Nephron progenitor cell (in vitro differentiated cells): ENCODE data around the gene POU3F2.

Experiments used
- DNase-seq: peaks from one replicate; pipeline ENCODE4 v3.0.0; 2021
- H3K27ac Mint-ChIP-seq: 2 replicates; pipeline ENCODE4 v1.8.0; 2021; ENCODE audit warnings: mild to moderate bottlenecking, moderate library complexity, mixed read lengths
- H3K27me3 Mint-ChIP-seq: 2 replicates; pipeline ENCODE4 v1.8.0; 2021; ENCODE audit warnings: mild to moderate bottlenecking, low read depth, mixed read lengths; ENCODE audit not compliant: poor library complexity
- H3K36me3 Mint-ChIP-seq: 2 replicates; pipeline ENCODE4 v1.8.0; 2021; ENCODE audit warnings: low read depth, mixed read lengths
- H3K4me1 Mint-ChIP-seq: 2 replicates; pipeline ENCODE4 v1.8.0; 2021; ENCODE audit warnings: mixed read lengths
- H3K4me3 Mint-ChIP-seq: 2 replicates; pipeline ENCODE4 v1.8.0; 2021; ENCODE audit warnings: mild to moderate bottlenecking, moderate library complexity, mixed read lengths
- H3K9me3 Mint-ChIP-seq: 2 replicates; pipeline ENCODE4 v1.8.0; 2021; ENCODE audit warnings: mild to moderate bottlenecking, moderate library complexity, mixed read lengths
- TF ChIP-seq, protein P1 (sequence below): fragments of 200-600 bp; sonication (generic); IDR thresholded peaks from 2 replicates; pipeline ENCODE4 v1.5.0; 2021; ENCODE audit warnings: antibody characterized with exemption

POU3F2 gene

DNA sequence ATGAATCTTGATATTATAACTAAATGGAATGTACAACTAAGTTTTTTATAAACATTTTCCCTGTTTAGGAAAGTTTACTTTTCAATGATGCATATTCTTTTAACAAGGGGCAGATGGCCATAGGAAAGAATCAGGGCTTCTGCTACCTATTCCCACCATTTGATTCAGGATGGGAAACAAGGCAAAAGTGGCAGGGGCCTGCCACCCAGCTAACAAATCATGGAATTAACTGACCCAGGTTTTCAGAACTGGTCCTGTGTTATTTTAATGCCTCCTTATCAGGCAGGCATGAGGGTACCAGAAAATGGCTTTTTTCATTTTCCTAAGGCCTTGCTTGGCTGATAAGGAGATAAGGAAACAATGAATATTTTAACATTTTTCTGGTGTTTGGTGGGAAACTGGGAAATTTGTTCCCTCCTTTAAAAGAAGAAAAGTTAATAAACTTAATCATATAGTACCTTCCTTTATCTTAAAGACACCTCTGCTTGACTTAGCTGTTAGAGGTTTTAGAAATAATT, 6.7 kb downstream of the POU3F2 start:
- peaks cover 76% of the 10 kb centered on the region for H3K4me1 Mint-ChIP-seq
- no peak overlapping the region for H3K4me3 Mint-ChIP-seq
- peaks cover 94% of the 10 kb centered on the region for H3K27me3 Mint-ChIP-seq
- no peak for DNase-seq
- TF ChIP-seq, protein P1, sequence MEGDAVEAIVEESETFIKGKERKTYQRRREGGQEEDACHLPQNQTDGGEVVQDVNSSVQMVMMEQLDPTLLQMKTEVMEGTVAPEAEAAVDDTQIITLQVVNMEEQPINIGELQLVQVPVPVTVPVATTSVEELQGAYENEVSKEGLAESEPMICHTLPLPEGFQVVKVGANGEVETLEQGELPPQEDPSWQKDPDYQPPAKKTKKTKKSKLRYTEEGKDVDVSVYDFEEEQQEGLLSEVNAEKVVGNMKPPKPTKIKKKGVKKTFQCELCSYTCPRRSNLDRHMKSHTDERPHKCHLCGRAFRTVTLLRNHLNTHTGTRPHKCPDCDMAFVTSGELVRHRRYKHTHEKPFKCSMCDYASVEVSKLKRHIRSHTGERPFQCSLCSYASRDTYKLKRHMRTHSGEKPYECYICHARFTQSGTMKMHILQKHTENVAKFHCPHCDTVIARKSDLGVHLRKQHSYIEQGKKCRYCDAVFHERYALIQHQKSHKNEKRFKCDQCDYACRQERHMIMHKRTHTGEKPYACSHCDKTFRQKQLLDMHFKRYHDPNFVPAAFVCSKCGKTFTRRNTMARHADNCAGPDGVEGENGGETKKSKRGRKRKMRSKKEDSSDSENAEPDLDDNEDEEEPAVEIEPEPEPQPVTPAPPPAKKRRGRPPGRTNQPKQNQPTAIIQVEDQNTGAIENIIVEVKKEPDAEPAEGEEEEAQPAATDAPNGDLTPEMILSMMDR, result no peak
- no peak overlapping the region for H3K27ac Mint-ChIP-seq
- H3K9me3 Mint-ChIP-seq, result no peaks in the 10 kb centered on the region
- no peaks in the 10 kb centered on the region for H3K36me3 Mint-ChIP-seq

DNA sequence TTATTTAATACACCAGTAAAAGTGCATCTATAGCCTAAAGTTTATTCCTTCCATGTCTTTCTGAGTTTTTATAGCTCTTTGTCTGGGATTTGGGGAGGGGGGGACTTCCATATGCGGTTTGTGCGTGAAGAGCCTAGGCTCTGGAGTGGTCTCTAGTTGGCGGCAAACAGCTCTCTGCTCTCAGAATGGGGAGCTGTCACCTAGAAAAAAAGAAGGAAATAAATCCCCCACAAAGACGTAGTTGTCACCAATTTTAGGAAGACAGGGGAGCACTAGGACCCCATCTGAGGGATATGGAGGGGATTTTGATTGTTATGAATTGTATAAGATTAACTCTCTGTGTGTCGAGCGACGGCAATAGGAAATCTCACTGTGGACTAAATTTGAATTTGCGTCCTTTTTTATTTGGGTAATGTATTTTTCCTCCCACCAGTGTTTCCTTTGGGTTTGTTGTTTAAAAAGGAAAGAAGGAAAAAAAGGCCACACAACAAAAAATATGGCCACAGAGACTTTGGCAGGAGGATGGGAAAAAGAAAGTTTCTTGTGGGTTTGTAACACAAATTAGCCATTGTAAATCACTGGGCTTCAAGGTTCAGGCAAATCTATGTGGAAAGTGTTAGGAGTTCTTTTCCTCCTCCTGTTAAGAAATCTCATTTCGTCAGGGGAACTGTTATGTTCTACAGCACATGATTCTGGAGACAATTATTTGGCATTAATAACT, 7.4 kb downstream of the POU3F2 start:
- H3K36me3 Mint-ChIP-seq, result no peaks in the 10 kb centered on the region
- DNase-seq, result no peak

DNA sequence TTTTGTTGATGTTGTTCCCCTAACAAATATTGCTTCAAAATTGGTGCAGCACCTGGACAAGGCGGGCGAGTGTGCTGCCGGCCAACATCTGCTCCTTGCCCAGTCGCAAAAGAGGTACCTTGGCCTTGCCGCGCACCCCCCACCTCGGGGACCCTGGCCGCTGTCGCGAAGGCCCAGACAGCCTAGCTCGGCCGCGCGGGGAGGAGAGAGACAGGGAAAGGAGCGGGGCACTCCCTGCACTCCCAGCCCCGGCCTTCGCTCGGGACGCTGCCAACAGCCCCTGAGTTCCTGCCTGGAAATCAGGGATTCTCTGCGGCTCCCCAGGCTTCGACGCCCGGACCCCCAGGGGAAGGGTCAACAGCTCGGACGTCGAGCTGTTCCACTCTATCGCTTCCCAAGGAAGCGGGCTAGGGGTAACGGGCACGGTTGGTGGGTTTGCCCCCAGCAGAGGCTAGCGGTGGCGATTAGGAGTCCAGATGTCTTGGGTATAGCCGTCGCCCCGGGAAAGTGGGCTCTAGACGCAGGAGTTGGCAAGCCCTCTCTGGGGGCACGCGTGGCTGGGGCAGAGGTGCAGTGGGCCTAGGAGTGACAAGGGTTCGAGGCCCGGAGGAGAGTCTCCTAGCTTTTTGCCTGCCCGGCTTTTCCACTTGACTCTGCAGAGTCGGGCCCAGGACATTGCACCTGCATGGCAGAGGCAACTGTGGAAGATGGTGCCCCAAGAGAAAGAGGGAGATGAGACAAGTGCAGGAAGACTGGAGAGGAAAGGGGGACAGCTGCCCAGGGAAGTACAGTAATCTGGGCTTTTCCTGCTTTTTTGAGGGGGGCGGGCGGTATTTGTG, 8.2 kb downstream of the POU3F2 start:
- Mint-ChIP-seq H3K4me1 (peaks cover 63% of the 10 kb centered on the region), H3K27me3 (peaks cover 89% of the 10 kb centered on the region), H3K27ac (peak overlapping the region; percentile 9), H3K4me3 (peak overlapping the region; percentile 73), H3K36me3 (no peaks in the 10 kb centered on the region), H3K9me3 (no peaks in the 10 kb centered on the region)
- TF ChIP-seq, protein P1, result no peak
- DNase-seq, result peak; percentile 60

More for the DNA sequence above, 7.4 kb downstream of the POU3F2 start:
- H3K9me3 Mint-ChIP-seq, result no peaks in the 10 kb centered on the region
- H3K27ac Mint-ChIP-seq, result no peak overlapping the region
- H3K4me1 Mint-ChIP-seq, result peaks cover 71% of the 10 kb centered on the region
- TF ChIP-seq, protein P1, result no peak
- peak overlapping the region; percentile 73 for H3K4me3 Mint-ChIP-seq
- peaks cover 92% of the 10 kb centered on the region for H3K27me3 Mint-ChIP-seq

DNA sequence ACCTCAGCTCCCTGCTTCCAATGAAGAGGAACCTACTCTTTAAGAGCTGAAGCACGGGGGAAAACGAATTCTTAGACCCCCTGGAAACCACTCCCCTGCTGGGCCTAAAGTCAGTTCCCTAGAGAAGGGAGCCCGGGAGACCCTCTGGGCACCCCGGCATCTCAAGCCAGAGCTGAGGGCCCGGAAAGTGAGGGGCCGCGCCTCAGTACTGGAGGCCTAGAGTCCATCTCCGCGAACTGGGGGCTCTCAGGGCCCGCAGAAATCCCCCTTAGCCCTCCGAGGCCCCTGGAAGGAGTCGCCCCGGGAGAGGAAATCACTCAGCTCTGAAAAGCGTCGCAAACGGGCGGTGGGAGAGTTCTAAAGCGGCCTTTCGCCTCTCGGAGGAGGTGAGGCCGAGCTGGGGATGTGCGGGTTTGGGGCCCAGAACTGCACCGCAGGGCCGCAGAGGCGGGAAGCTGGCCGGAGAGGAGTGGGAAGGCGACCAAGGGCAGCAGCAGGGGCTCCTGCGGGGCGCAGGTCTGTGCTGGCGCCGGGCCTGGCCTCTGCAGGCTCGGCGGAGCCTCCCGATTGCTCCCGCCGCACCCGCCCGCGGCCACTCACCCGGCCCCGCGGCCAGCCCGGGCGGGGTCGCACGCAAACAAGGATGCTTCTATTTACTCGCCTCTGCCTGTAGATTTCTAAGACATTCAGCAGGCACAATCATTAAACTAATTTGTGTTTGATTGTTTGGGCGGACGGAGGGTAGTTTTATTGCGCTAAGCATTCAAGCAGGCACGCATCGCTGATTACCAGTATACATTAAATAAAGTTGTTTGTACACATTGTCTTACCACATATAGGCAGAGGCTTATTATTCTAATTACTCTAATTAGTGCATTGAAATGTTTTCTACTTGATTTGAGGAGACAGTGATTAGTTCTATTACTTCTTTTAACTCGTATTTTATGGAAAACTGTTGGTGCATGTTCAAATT, 9.2 kb downstream of the POU3F2 start:
- Mint-ChIP-seq H3K9me3 (no peaks in the 10 kb centered on the region), H3K27me3 (peaks cover 81% of the 10 kb centered on the region), H3K36me3 (no peaks in the 10 kb centered on the region), H3K27ac (no peak overlapping the region), H3K4me1 (peaks cover 54% of the 10 kb centered on the region), H3K4me3 (peak overlapping the region; percentile 81)
- TF ChIP-seq, protein P1, result no peak
- DNase-seq, result no peak

DNA sequence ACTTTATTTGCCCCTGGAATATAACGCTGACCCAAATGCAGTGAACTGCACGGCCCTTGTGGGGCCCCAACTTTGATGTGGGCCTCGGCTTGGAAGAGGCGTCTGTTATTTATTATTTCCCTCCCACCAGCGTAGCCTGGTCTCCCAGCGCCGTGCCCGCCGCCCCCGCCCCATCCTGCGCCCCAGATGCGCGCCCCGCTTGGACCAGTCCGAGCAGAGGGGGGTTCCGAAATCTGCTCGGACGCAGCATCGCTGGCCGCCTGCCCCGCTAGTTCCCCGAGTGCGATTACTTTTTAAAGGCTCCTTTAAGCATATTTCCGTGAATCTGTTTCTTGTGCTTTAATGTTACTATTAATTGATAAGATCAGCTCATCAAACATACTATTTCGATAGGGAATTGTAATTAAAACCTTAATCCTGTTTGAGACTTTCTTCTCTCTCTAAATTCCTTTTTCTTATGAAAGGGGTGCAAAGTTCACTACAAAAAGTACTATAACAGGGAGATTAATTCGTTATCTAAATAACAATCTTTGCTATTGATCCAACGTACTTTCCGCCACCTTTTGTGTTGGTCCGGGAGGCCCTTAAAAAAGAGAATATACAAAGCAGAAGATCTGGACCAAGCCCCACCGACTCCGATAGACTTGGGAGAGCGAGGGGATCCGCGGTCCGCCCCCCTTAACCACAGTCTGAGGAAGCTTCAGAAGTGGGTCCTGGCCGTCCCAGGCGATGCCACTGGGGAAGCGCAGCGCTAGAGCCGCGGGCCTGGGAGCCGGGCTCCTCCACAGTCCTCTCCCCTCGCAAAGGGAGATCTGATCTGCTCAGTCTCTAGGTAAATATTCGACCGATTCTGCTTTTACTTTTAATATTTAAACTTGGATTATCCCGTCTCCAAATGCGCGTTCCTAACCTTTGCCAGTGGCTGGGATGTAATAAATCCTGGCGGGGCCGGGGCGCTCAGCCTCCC, 10.2 kb downstream of the POU3F2 start:
- H3K27me3 Mint-ChIP-seq, result peaks cover 81% of the 10 kb centered on the region
- no peak overlapping the region for H3K27ac Mint-ChIP-seq
- H3K9me3 Mint-ChIP-seq, result no peaks in the 10 kb centered on the region
- peaks cover 52% of the 10 kb centered on the region for H3K4me1 Mint-ChIP-seq
- peak overlapping the region; percentile 81 for H3K4me3 Mint-ChIP-seq
- TF ChIP-seq, protein P1, result no peak
- no peaks in the 10 kb centered on the region for H3K36me3 Mint-ChIP-seq
- DNase-seq, result peak; percentile 57
